Inflammatory macrophage (primary cell): ENCODE measurements around the gene RNASE3.
A peak's percentile ranks its signal among the peaks of the same experiment; 100 is the strongest.
"Not testable (repeated sequence)": the region's sequence is repeated elsewhere in the genome, so short reads cannot be mapped to it uniquely, and the experiment has no call there.

Experiments used
- DNase-seq, 2 donors: peaks; one replicate each; pipeline ENCODE4 v3.0.0-alpha.2; 2020 to 2022
- total RNA-seq, 18 experiments: gene quantifications; one replicate each; lab custom pipeline; 2026; ENCODE audit warnings: mixed read lengths in 6 of 18, inconsistent platforms in 2 of 18; lab: John Stamatoyannopoulos, UW

The RNASE3 gene
- 0 to 1.1 (median 0.08) reads per million in 18 experiments for total RNA-seq

GRCh38 chr14:20891126-20891825, at the start of gene RNASE3:
Gene RNASE3 (plus strand): TSS chr14:20891385. CDS start chr14:20891687, 302 bp downstream.
- DNase-seq = peak in 1 of 2 donors; percentile 35

- peak; percentile 49 to 60 for DNase-seq
These were observed 44.6 kb upstream of the RNASE3 start for GRCh38 chr14:20846560-20846959.

GRCh38 chr14:20848316-20848954, 42.8 kb upstream of the RNASE3 start:
- DNase-seq = peak; percentile 48 to 67

GRCh38 chr14:20848955-20849570, 42.1 kb upstream of the RNASE3 start:
- no peak for DNase-seq

GRCh38 chr14:20853042-20853441, 38.1 kb upstream of the RNASE3 start:
- no peak for DNase-seq

- peak; percentile 75 to 83 for DNase-seq
These were observed 35.4 kb upstream of the RNASE3 start for GRCh38 chr14:20855652-20856291.

- no peak for DNase-seq
These were observed 34.0 kb upstream of the RNASE3 start for GRCh38 chr14:20857207-20857606.

- DNase-seq = peak; percentile 58 to 71
These were observed 33.4 kb upstream of the RNASE3 start for GRCh38 chr14:20857630-20858261.

GRCh38 chr14:20866194-20866593, 25.0 kb upstream of the RNASE3 start:
- no peak for DNase-seq

- DNase-seq = peak; percentile 31 to 46
These were observed 24.2 kb upstream of the RNASE3 start for GRCh38 chr14:20866963-20867362.

GRCh38 chr14:20873370-20874177, 17.6 kb upstream of the RNASE3 start:
- DNase-seq = peak; percentile 86 to 91

GRCh38 chr14:20877016-20877415, 14.2 kb upstream of the RNASE3 start:
- DNase-seq = no peak

GRCh38 chr14:20878695-20879094, 12.5 kb upstream of the RNASE3 start:
- no peak for DNase-seq

GRCh38 chr14:20881229-20881628, 10.0 kb upstream of the RNASE3 start:
- peak; percentile 58 to 85 for DNase-seq

GRCh38 chr14:20882787-20883186, 8.4 kb upstream of the RNASE3 start:
- not testable (repeated sequence) for DNase-seq

- DNase-seq = peak in 1 of 2 donors; percentile 50
These were observed 2.8 kb upstream of the RNASE3 start for GRCh38 chr14:20888411-20888810.

GRCh38 chr14:20895322-20895721, 4.1 kb downstream of the RNASE3 start:
- not testable (repeated sequence) for DNase-seq

- peak; percentile 36 to 40 for DNase-seq
These were observed 13.3 kb downstream of the RNASE3 start for GRCh38 chr14:20904393-20905029.

GRCh38 chr14:20905676-20906075, 14.5 kb downstream of the RNASE3 start:
- peak; percentile 15 to 68 for DNase-seq

- no peak for DNase-seq
These were observed 16.0 kb downstream of the RNASE3 start for GRCh38 chr14:20907214-20907613.

GRCh38 chr14:20910822-20911221, 19.6 kb downstream of the RNASE3 start:
- not testable (repeated sequence) for DNase-seq
